H9 (cell line): ENCODE data around the gene PLEKHA4. TPM values are rescaled to one million over a fixed set of nuclear protein-coding genes. Genes with fewer than 3 reads are reported as not detected.

Experiments used
- DNase-seq: peaks from one replicate; pipeline ENCODE4 v3.0.0-alpha.2; 2017
- H2AFZ ChIP-seq: one replicate; pipeline ENCODE4 v1.6.1; 2013; ENCODE audit warnings: mild to moderate bottlenecking, low read length, control low read depth, moderate library complexity
- H2AK5ac ChIP-seq: 2 replicates; pipeline ENCODE4 v1.6.1; 2013; ENCODE audit warnings: low read length, control low read depth, mixed read lengths; ENCODE audit not compliant: insufficient read length
- H2BK120ac ChIP-seq: one replicate; pipeline ENCODE4 v1.6.1; 2013; ENCODE audit warnings: low read depth, mild to moderate bottlenecking, low read length, control low read depth, inconsistent platforms; ENCODE audit not compliant: poor library complexity, severe bottlenecking
- H2BK12ac ChIP-seq: 2 replicates; pipeline ENCODE4 v1.6.1; 2013; ENCODE audit warnings: low read length, control low read depth, mixed read lengths, low read depth; ENCODE audit not compliant: insufficient read length
- H2BK15ac ChIP-seq: 2 replicates; pipeline ENCODE4 v1.6.1; 2013; ENCODE audit warnings: low read depth, low read length, control low read depth
- H2BK20ac ChIP-seq: one replicate; pipeline ENCODE4 v1.6.1; 2013; ENCODE audit warnings: low read depth, mild to moderate bottlenecking, low read length, control low read depth, inconsistent platforms; ENCODE audit not compliant: poor library complexity, severe bottlenecking
- H2BK5ac ChIP-seq: 2 replicates; pipeline ENCODE4 v1.6.1; 2013; ENCODE audit warnings: low read length, control low read depth, mixed read lengths; ENCODE audit not compliant: insufficient read length
- H3K14ac ChIP-seq: 2 replicates; pipeline ENCODE4 v1.6.1; 2013; ENCODE audit warnings: low read length, control low read depth; ENCODE audit not compliant: insufficient read depth
- H3K18ac ChIP-seq: 2 replicates; pipeline ENCODE4 v1.6.1; 2013; ENCODE audit warnings: low read depth, mild to moderate bottlenecking, mixed read lengths, low read length, control low read depth; ENCODE audit not compliant: insufficient read length
- H3K23ac ChIP-seq: 2 replicates; pipeline ENCODE4 v1.6.1; 2013; ENCODE audit warnings: low read length, control low read depth, mixed read lengths, low read depth; ENCODE audit not compliant: insufficient read length
- H3K23me2 ChIP-seq: 2 replicates; pipeline ENCODE4 v1.6.1; 2013; ENCODE audit warnings: low read depth, mild to moderate bottlenecking, mixed read lengths, low read length, control low read depth; ENCODE audit not compliant: insufficient read length, poor library complexity, severe bottlenecking
- H3K27ac ChIP-seq: 2 replicates; pipeline ENCODE4 v1.5.1; 2013; ENCODE audit warnings: low read length, control low read depth, mixed read lengths, low read depth; ENCODE audit not compliant: insufficient read length
- H3K27me3 ChIP-seq: 2 replicates; pipeline ENCODE4 v1.6.1; 2013; ENCODE audit warnings: low read length, control low read depth, inconsistent platforms; ENCODE audit not compliant: insufficient read depth
- H3K4ac ChIP-seq: 2 replicates; pipeline ENCODE4 v1.6.1; 2013; ENCODE audit warnings: low read depth, mild to moderate bottlenecking, control low read depth, inconsistent platforms, low read length, moderate library complexity
- H3K4me1 ChIP-seq: 2 replicates; pipeline ENCODE4 v1.6.1; 2013; ENCODE audit warnings: low read length, control low read depth, inconsistent platforms; ENCODE audit not compliant: insufficient read depth
- H3K4me2 ChIP-seq: 2 replicates; pipeline ENCODE4 v1.6.1; 2013; ENCODE audit warnings: low read length, control low read depth, mixed read lengths; ENCODE audit not compliant: insufficient read length, insufficient read depth
- H3K56ac ChIP-seq: 2 replicates; pipeline ENCODE4 v1.6.1; 2013; ENCODE audit warnings: low read depth, mild to moderate bottlenecking, mixed read lengths, low read length, control low read depth; ENCODE audit not compliant: insufficient read length
- H3K79me1 ChIP-seq: 2 replicates; pipeline ENCODE4 v1.6.1; 2013; ENCODE audit warnings: low read depth, mild to moderate bottlenecking, moderate library complexity, low read length, control low read depth, inconsistent platforms; ENCODE audit not compliant: insufficient read depth, poor library complexity, severe bottlenecking
- H3K79me2 ChIP-seq: 2 replicates; pipeline ENCODE4 v1.6.1; 2013; ENCODE audit warnings: low read length, control low read depth, inconsistent platforms; ENCODE audit not compliant: insufficient read depth
- H3K9ac ChIP-seq: 2 replicates; pipeline ENCODE4 v1.6.1; 2013; ENCODE audit warnings: low read length, control low read depth, mixed read lengths; ENCODE audit not compliant: insufficient read length; ENCODE audit errors: extremely low read depth
- H3K9me3 ChIP-seq: one replicate; pipeline ENCODE4 v1.6.1; 2013; ENCODE audit warnings: low read depth, low read length, inconsistent platforms; ENCODE audit not compliant: control insufficient read depth
- H3T11ph ChIP-seq: one replicate; pipeline ENCODE4 v1.6.1; 2013; ENCODE audit warnings: mild to moderate bottlenecking, low read length, control low read depth, inconsistent platforms
- H4K20me1 ChIP-seq: one replicate; pipeline ENCODE4 v1.6.1; 2013; ENCODE audit not compliant: control insufficient read depth, insufficient read length, insufficient read depth
- H4K5ac ChIP-seq: 2 replicates; pipeline ENCODE4 v1.6.1; 2013; ENCODE audit warnings: low read depth, mild to moderate bottlenecking, mixed read lengths, low read length, control low read depth; ENCODE audit not compliant: insufficient read length
- H4K8ac ChIP-seq: replicated peaks from 2 replicates; pipeline ENCODE4 v1.6.1; 2013; ENCODE audit warnings: low read length, control low read depth, mixed read lengths, low read depth; ENCODE audit not compliant: insufficient read length
- H4K91ac ChIP-seq: 2 replicates; pipeline ENCODE4 v1.6.1; 2013; ENCODE audit warnings: low read depth, mild to moderate bottlenecking, moderate library complexity, mixed read lengths, low read length, control low read depth; ENCODE audit not compliant: insufficient read length
- H3K27ac Mint-ChIP-seq, 3 experiments: 2 replicates in 2 of 3; 3 replicates in 1 of 3; pipeline ENCODE4 v1.8.0; 2020 to 2021; ENCODE audit warnings: mixed read lengths in 3 of 3, mild to moderate bottlenecking in 1 of 3, moderate library complexity in 1 of 3
- H3K27me3 Mint-ChIP-seq: 2 replicates; pipeline ENCODE4 v1.8.0; 2021; ENCODE audit warnings: low read depth, mild to moderate bottlenecking, moderate library complexity, mixed read lengths
- H3K36me3 Mint-ChIP-seq, 3 experiments: 2 replicates in 2 of 3; 3 replicates in 1 of 3; pipeline ENCODE4 v1.8.0; 2020 to 2021; ENCODE audit warnings: low read depth in 3 of 3, mixed read lengths in 3 of 3; ENCODE audit not compliant: insufficient read depth in 1 of 3
- H3K4me1 Mint-ChIP-seq, 2 experiments: 2 replicates each; pipeline ENCODE4 v1.8.0; 2020; ENCODE audit warnings: mixed read lengths in 2 of 2
- H3K4me3 Mint-ChIP-seq, 2 experiments: 2 replicates in 1 of 2; 3 replicates in 1 of 2; pipeline ENCODE4 v1.8.0; 2020 to 2021; ENCODE audit warnings: mild to moderate bottlenecking in 2 of 2, mixed read lengths in 2 of 2, moderate library complexity in 1 of 2
- H3K9me3 Mint-ChIP-seq, 2 experiments: 2 replicates in 1 of 2; 3 replicates in 1 of 2; pipeline ENCODE4 v1.8.0; 2020; ENCODE audit warnings: mild to moderate bottlenecking in 2 of 2, mixed read lengths in 2 of 2, moderate library complexity in 1 of 2
- CTCF ChIP-seq: fragments of 200-600 bp; sonication (generic); conservative IDR thresholded peaks from 3 replicates; pipeline ENCODE4 v1.8.0; 2021; ENCODE audit warnings: antibody characterized with exemption, mild to moderate bottlenecking
- WGBS: extraction: QIAGEN DNeasy Blood & Tissue Kit; methylation state at CpG from one replicate; pipeline ENCODE4 v1.1.7; 2013; ENCODE audit warnings: missing lambda C conversion rate, low lambda C conversion rate, mixed read lengths; ENCODE audit not compliant: insufficient read length; ENCODE audit errors: extremely low coverage; 5-methylcytosine and 5-hydroxymethylcytosine counted together
- total RNA-seq: library from RNA; stranded (reverse); gene quantifications from 2 replicates; pipeline ENCODE4 v1.2.1, GENCODE V29; 2021

Gene PLEKHA4
- total RNA-seq, 1 experiment from 2014 or later, result 15.3 TPM

DNA sequence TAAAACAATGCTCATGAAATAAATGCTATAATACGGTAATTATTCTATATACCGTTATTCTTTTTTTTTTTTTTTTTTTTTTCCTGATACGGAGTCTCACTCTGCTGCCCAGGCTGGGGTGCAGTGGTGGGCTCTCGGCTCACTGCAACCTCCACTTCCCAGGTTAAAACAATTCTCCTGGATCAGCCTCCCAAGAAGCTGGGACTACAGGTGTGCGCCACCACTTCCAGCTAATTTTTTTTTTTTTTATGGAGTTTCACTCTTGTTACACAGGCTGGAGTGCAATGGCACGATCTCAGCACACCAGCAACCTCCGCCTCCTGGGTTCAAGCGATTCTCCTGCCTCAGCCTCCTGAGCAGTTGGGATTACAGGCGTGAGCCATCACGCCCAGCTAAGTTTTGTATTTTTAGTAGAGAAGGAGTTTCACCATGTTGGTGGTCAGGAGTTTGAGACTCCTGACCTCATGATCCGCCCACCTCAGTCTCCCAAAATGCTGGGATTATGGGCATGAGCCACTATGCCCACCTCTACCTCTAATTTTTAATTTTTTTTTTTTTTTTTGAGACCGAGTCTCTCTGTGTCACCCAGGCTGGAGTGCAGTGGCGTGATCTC lies 10.7 kb upstream of the PLEKHA4 start:
- Mint-ChIP-seq H3K36me3 (peaks cover 15 to 42% (median 33%) of the 10 kb centered on the region in 3 experiments), H3K27ac (0 out of 7 replicates have a peak overlapping the region, but pooled peaks of 1 of the 3 experiments have one; percentile 80), H3K4me3 (no peak overlapping the region), H3K4me1 (peaks cover 19 to 20% of the 10 kb centered on the region in 2 experiments), H3K9me3 (no peaks in the 10 kb centered on the region), H3K27me3 (no peaks in the 10 kb centered on the region)
- DNase-seq, result no peak
- Histone ChIP-seq H3K27me3 (no peaks in the 10 kb centered on the region), H3K23me2 (no peaks in the 10 kb centered on the region), H2AK5ac (no peak overlapping the region), H3K14ac (no peak overlapping the region), H3K79me1 (peaks cover 2% of the 10 kb centered on the region), H3K9me3 (no peaks in the 10 kb centered on the region), H3K18ac (no peak overlapping the region), H4K20me1 (no peaks in the 10 kb centered on the region), H2BK120ac (no peak overlapping the region), H3K23ac (no peak overlapping the region), H4K8ac (no peak overlapping the region), H3K4me1 (no peaks in the 10 kb centered on the region; the same call in 1 of the 2 replicates), H3K4me2 (no peak overlapping the region), H4K5ac (no peak overlapping the region), H3T11ph (no peak overlapping the region), H3K79me2 (no peaks in the 10 kb centered on the region), H2AFZ (no peak overlapping the region), H3K4ac (no peak overlapping the region), H4K91ac (no peak overlapping the region), H2BK15ac (no peak overlapping the region), H2BK5ac (no peak overlapping the region), H3K27ac (no peak overlapping the region), H2BK20ac (no peak overlapping the region), H3K9ac (no peak overlapping the region), H2BK12ac (no peak overlapping the region), H3K56ac (no peak overlapping the region)
- no peak for TF ChIP-seq CTCF
- WGBS, result no CpG with 5 or more reads among the region's 13 CpGs
